ENCODE measurements around the gene MAB21L4.

MAB21L4 gene

GRCh38 chr2:240895656-240896388, at the start of gene MAB21L4:
Gene MAB21L4 (minus strand): TSS chr2:240896156. CDS start chr2:240895997, 159 bp downstream.
- no peak for DNase-seq

- no peak for DNase-seq
Measured at GRCh38 chr2:240936106-240936505, 40.1 kb upstream of the MAB21L4 start.

- no peak for DNase-seq
Measured at GRCh38 chr2:240935103-240935876, 39.3 kb upstream of the MAB21L4 start.

GRCh38 chr2:240934701-240935102, 38.7 kb upstream of the MAB21L4 start:
- no peak for DNase-seq

- no peak for DNase-seq
Measured at GRCh38 chr2:240933966-240934700, 38.2 kb upstream of the MAB21L4 start.

- DNase-seq: no peak
Measured at GRCh38 chr2:240933048-240933965, 37.4 kb upstream of the MAB21L4 start.

GRCh38 chr2:240932724-240933047, 36.7 kb upstream of the MAB21L4 start:
- no peak for DNase-seq

GRCh38 chr2:240932001-240932723, 36.2 kb upstream of the MAB21L4 start:
- no peak for DNase-seq

- no peak for DNase-seq
Measured at GRCh38 chr2:240931319-240931949, 35.5 kb upstream of the MAB21L4 start.

- no peak for DNase-seq
Measured at GRCh38 chr2:240930631-240931318, 34.8 kb upstream of the MAB21L4 start.

- DNase-seq: no peak
Measured at GRCh38 chr2:240930096-240930630, 34.2 kb upstream of the MAB21L4 start.

GRCh38 chr2:240929364-240930095, 33.6 kb upstream of the MAB21L4 start:
- DNase-seq: no peak

GRCh38 chr2:240928476-240929363, 32.8 kb upstream of the MAB21L4 start:
- DNase-seq: no peak

- DNase-seq: no peak
Measured at GRCh38 chr2:240927390-240927781, 31.4 kb upstream of the MAB21L4 start.

- no peak for DNase-seq
Measured at GRCh38 chr2:240926516-240927389, 30.8 kb upstream of the MAB21L4 start.

- DNase-seq: no peak
Measured at GRCh38 chr2:240925568-240926515, 29.9 kb upstream of the MAB21L4 start.
